Measurements from ENCODE around the gene ABHD8. TPM values are rescaled to one million over a fixed set of nuclear protein-coding genes. Genes with fewer than 3 reads are reported as not detected.

ABHD8 gene
- total RNA-seq, 4 donors from 2014 or later = 2.1 to 14.1 (median 5.6) TPM

DNA sequence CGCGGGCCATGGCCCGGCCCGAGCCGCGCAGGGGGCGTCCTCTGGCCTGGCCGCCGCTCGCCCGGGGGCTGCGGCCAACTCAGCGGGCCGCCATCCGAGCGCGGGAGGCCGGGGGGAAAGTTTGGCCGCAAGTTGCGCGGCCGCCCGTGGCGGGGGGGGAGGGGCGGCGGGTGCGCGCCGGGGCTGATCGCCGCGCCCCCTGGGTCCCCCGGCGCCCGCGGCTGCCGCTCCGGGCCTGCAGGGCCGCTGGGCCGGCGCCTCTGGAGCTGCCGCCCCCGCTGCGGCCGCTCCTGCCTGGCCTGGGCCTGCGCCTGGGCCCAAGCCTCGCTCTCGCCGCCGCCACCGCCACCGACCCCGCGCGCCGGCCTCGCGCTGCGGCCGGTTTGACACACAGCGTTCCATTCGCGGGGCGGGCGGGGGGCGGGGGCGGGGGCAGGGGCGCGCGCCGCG lies 57.7 kb downstream of the ABHD8 start, which contains the start of gene NR2F6:
NR2F6 (minus strand) TSS at position 385 of the 450 bp plus-strand sequence. CDS start 699 bp downstream, outside the sequence.
- peak within 1 kb of the TSS; percentile 57 to 93 (median 74) for H3K4me3 ChIP-seq
- TF ChIP-seq POLR2A (IDR thresholded peaks at IDR 0.05) = peak in 1 of 2 donors; percentile 68
- TF ChIP-seq, protein P1, sequence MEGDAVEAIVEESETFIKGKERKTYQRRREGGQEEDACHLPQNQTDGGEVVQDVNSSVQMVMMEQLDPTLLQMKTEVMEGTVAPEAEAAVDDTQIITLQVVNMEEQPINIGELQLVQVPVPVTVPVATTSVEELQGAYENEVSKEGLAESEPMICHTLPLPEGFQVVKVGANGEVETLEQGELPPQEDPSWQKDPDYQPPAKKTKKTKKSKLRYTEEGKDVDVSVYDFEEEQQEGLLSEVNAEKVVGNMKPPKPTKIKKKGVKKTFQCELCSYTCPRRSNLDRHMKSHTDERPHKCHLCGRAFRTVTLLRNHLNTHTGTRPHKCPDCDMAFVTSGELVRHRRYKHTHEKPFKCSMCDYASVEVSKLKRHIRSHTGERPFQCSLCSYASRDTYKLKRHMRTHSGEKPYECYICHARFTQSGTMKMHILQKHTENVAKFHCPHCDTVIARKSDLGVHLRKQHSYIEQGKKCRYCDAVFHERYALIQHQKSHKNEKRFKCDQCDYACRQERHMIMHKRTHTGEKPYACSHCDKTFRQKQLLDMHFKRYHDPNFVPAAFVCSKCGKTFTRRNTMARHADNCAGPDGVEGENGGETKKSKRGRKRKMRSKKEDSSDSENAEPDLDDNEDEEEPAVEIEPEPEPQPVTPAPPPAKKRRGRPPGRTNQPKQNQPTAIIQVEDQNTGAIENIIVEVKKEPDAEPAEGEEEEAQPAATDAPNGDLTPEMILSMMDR (IDR thresholded peaks at IDR 0.05) = no peak
- peak within 1 kb of the TSS; percentile 79 to 92 (median 90) for H3K27ac ChIP-seq
- H3K4me1 ChIP-seq = peaks cover 7 to 59% (median 13%) of the 10 kb centered on the region in 4 donors
- H3K27me3 ChIP-seq = no peaks in the 10 kb centered on the region
- peaks cover 0 to 4% (median 0%) of the 10 kb centered on the region in 3 donors for H3K36me3 ChIP-seq
- no peaks in the 10 kb centered on the region for H3K9me3 ChIP-seq
- DNase-seq = no peak

DNA sequence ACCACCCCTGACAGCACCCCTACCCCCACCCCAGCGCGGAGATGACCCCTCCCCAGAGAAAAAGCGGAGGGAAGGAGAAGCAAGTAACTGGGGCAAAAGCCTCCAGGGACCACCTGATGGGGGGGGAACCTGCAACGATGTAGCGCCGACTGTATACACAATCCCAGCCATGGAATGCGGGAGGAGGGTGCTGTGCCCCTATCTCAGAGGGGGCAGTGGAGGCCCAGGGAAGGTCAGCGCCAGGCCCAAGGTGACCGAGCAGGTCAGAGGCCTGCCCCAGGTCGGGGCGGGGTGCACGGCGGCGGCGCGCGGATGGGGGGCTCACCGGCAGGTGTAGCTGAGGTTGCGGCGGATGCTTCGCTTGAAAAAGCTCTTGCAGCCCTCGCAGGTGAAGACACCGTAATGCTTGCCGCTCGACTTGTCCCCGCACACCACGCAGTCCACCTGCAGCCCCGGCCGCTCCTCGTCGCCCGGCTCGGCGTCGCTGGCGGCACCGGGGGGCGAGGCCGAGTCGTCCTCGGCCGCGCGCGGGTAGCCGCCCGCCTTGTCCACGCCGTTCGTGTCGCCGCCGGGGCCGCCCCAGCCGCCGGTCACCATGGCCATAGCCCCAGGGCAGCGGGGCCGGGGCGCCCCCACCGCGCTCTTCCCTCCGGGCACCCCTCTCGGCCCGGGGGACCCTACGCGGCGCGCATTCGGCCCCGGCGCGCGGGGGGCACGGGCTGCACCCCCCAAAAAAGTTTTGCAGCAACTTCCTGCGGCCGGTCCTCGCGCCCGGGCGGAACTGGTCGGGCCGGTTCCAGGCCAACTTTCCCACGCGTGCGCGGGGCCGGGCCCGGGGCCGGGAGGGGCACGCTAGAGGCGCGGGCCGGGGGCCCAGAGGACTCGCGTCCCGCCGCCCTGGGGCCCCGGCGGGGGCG lies 58.3 kb downstream of the ABHD8 start:
- peaks cover 7 to 66% (median 13%) of the 10 kb centered on the region in 4 donors for H3K4me1 ChIP-seq
- peak in 2 of 3 donors; percentile 64 for DNase-seq

GRCh38 chr19:17243830-17244617 lies 59.2 kb downstream of the ABHD8 start:
- H3K4me3 ChIP-seq = peak overlapping the region; percentile 57 to 93 (median 74)
- peaks cover 7 to 68% (median 13%) of the 10 kb centered on the region in 4 donors for H3K4me1 ChIP-seq

More for the DNA sequence above, 58.3 kb downstream of the ABHD8 start:
- Histone ChIP-seq H3K27me3 (no peaks in the 10 kb centered on the region), H3K4me3 (peak overlapping the region; percentile 57 to 93 (median 74)), H3K27ac (peak overlapping the region; percentile 71 to 92 (median 85)), H3K36me3 (peaks cover 0 to 4% (median 0%) of the 10 kb centered on the region in 3 donors), H3K9me3 (no peaks in the 10 kb centered on the region)
- no peak for TF ChIP-seq POLR2A (IDR thresholded peaks at IDR 0.05)
- TF ChIP-seq, protein P1 (IDR thresholded peaks at IDR 0.05) = no peak

DNA sequence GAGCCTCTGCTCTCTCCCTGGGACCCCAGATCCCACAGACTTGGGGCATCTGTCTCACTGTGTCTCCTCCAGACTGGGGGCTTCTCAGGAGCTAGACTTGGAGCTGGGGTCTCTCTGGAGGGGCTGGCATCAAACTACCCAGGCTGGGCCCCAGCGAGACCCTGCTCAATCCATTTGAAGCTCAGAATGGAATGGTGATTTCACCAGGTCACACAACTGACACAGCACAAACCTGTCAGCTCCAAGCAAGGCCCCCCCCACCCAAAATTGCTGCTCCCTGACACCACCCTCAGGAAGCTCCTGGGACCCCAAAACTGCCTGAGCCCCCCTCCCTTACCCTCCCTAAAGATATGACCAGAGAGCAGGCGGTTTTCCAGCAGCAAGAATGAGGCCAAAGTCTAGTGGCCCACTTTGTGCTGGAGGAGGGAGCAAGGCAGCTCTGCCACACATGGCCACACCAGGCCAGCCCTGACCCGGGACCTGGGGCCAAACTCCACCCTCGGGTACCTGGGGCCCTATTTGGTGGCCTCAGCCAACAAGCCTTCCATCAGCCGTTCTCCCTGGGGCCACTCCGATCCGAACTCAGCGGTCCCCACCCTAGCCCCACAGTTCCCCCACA lies 59.9 kb downstream of the ABHD8 start:
- Histone ChIP-seq H3K4me3 (peak overlapping the region; percentile 57 to 93 (median 74)), H3K36me3 (peaks cover 0 to 11% (median 0%) of the 10 kb centered on the region in 3 donors), H3K9me3 (no peaks in the 10 kb centered on the region), H3K27me3 (no peaks in the 10 kb centered on the region), H3K4me1 (peaks cover 5 to 64% (median 12%) of the 10 kb centered on the region in 4 donors), H3K27ac (peak overlapping the region; percentile 71 to 92 (median 85))
- TF ChIP-seq, protein P1 (IDR thresholded peaks at IDR 0.05) = no peak
- TF ChIP-seq POLR2A (IDR thresholded peaks at IDR 0.05) = peak in 1 of 2 donors; percentile 33
- peak in 2 of 3 donors; percentile 77 to 80 for DNase-seq

More at GRCh38 chr19:17243830-17244617, 59.2 kb downstream of the ABHD8 start:
- TF ChIP-seq, protein P1 (IDR thresholded peaks at IDR 0.05) = no peak
- no peak for TF ChIP-seq POLR2A (IDR thresholded peaks at IDR 0.05)
- H3K27ac ChIP-seq = peak overlapping the region; percentile 71 to 92 (median 85)
- peaks cover 0 to 4% (median 0%) of the 10 kb centered on the region in 3 donors for H3K36me3 ChIP-seq
- H3K27me3 ChIP-seq = no peaks in the 10 kb centered on the region
- H3K9me3 ChIP-seq = no peaks in the 10 kb centered on the region
- peak in 2 of 3 donors; percentile 78 to 82 for DNase-seq

Data from Peyer's patch (tissue), 4 donors.